Hematopoietic multipotent progenitor cell treated with erythropoietin and hydrocortisone succinate and interleukin-3 and kit ligand, for 8 days (in vitro differentiated cells): ENCODE results near the gene PUM1.
"Not testable (repeated sequence)": the region's sequence is repeated elsewhere in the genome, so short reads cannot be mapped to it uniquely, and the experiment has no call there.

Experiments
- DNase-seq: peaks from one replicate; pipeline ENCODE4 v3.0.0-alpha.2; 2015

The PUM1 gene

DNA sequence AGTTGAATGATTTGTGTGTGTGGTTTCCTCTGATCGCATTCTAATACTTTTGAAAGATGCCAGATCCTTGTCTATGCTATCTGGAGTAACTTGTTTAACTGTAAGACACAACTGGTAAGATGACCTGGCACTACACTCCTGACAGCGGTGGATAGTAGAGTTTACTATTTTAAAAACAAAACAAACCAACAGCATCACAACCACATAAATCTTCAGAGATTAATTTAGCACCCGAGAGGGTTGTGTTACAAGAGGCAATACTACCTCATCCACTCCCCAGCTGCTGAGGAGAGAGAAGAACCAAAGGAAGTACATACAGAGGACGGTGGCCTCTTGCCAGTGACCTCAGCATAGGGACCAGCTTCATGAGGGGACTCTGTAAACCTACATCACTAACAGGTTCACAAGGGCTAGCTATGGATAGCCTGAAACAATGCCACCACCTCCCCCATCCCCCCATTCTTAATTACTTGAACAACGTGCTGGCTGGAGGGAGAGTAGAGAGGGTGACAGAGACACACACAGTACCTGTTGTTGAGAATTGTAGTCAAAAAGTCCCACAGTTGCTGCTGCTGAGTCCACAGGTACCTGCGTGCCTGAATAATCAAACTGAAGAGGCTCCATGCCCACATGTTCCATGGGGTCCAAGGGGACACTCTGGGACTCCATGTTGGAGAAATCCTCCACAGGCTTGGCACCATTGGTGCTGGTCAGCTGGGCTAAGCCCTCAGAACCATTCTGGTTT lies 73.5 kb downstream of the PUM1 start:
- no peak for DNase-seq

DNA sequence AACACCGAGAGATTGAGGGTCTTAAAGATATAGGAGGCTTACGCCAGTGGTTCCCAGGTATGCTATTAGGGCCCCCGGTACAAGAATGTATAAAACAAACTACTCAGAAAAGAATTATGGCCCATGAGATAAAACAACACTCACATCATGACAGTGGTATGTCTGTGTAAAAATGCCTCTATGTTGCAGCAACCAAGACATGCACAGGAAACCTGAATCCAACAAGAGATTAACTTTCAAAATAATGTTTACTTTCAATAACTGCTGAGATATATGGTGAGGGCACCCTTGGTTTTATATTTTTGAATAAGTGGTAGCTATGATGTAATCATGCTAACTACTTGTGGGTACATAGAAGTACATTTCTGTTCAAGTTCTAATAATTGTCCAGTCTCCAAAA lies 74.9 kb downstream of the PUM1 start:
- no peak for DNase-seq

DNA sequence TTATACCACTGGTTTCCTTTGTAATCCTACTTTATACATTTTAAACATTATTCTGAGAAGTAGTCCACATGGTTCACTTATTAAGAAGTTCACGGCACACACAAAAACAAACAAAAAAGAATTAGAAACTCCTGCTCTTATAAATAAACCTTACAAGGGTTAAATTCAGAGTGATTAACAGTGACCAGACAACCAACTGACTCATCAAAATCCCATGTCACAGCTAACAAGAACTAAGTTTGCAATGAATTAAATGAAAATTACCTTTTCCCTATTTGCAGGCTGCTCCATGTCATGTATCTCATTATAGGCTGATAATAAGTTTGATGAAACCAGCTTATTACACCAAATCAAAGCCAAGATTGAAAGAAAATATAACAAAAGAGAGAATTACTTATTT lies 77.5 kb downstream of the PUM1 start:
- DNase-seq: no peak

DNA sequence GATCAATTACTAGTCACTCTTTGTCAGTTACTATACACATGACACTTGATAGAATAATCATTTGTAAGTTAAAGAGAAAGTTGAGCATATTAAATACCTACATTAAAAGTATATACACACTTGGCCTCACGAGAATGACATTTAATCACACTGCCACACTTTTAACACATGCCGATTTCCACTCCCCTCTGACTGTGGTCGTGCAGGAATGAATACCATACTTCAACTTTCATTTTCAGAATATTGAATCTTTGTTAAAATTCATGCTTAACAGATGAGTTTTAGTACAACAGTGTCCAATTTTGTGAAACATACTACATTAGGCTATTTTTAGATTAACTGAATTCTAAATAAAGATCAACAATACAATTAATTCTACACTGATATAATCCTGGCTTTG lies 78.8 kb downstream of the PUM1 start:
- no peak for DNase-seq

DNA sequence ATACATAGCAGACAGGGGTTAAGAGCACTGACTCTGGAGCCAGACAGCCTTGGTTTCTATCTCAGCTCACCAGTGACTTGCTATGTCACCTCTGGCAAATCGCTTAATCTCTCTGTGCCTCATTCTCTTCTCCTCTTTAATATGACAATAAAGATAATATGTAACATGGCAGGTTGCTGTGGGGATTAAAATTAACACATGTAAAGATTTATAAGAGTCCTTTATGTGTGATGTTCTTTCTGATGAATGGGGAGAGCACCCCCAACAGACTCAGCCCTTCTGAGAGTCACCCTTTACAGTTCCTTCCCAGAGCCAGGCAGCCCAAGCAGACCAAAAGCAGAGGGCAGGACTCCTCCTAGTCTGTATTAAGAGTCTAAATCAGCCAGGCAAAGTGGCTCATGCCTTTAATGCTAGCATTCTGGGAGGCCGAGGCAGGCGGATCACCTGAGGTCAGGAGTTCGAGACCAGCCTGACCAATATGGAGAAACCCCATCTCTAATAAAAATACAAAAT lies 80.5 kb downstream of the PUM1 start:
- DNase-seq: peak; percentile 24

DNA sequence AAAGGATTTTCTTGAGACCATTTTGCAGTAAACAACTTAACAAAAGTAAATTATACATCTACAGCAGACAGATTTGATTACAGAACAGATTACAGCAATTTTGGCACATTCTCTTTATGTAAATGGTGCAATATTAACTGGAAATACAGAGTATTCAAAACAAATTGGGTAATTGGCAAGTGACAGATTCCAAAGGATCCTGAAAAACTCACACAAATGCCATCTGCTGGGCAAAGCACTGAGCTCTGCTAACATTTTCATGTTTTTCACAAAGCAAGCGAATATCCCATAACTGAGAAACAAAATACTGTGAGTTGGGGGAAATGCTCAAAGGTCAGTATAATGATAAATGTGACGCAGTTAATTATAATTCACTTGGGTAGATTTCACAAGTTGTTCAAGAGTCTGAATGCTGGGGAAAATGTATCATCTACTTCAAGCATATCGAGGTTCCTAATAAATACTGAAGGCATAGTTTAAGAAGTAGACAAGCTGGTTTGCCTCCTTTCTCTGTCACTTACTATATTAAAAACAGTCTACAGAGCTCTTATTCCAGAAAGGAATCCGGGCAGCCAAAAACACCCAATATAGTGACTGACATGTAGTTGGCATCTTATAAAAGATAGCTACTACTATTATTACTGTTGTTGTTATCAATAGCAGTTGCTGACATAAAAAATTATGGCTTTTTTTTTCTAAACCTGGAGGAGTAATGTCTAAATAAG lies 81.2 kb downstream of the PUM1 start:
- DNase-seq: no peak

DNA sequence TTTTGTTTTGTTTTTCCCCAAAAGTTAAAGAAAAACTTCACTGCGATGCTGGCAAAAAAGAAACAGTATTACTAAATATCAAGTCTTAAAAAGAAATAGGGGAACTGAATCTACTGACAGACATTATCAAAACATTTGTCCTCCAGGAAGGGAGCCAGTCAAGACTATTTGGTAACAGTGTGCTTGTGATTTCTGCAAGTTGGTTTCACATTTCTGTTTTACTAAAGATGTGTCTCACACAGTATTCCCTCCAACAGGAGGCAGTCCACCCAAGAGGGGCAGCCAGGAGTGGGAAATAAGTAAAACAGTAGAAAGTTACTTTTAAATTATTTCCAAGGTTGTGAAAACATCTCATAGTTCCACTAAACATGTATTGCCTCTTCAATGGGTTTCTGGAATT lies 82.6 kb downstream of the PUM1 start:
- no peak for DNase-seq

DNA sequence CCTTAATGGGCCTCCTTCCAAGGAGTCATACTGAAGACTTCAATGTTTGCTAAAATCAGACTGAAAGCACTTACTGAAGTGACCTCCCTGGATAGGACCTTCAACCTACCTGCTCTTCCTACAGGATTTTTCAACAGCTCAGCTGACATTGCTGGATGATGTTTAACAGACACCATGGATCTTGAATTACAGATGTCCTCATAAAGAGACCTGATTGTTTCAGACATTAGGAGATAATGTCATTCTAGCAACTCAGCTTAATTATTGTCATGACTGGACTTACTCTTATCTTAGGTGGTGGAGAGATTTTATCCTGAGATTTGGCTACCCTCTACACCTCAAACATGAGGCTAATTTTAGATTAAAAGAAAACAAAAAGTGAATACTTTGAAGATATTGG lies 83.1 kb downstream of the PUM1 start:
- DNase-seq: no peak

DNA sequence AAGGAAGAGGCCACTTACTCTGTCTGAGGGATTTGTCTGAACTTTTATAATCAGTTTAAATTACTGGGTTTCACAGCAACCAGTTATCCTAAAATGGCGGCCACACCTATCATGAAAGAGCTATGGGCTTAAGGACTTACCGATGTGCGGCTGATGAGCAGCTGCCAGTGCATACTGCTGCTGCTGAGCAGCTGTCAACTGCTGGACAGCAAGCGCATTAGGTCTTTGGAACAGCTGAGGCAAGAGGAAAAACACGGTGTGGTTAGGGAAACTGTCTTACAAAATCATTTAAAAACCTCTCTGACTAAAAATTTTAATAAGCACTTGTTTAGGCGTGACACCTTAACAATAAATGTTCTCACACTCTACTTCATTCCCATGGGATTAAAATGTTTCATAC lies 84.3 kb downstream of the PUM1 start:
- no peak for DNase-seq

DNA sequence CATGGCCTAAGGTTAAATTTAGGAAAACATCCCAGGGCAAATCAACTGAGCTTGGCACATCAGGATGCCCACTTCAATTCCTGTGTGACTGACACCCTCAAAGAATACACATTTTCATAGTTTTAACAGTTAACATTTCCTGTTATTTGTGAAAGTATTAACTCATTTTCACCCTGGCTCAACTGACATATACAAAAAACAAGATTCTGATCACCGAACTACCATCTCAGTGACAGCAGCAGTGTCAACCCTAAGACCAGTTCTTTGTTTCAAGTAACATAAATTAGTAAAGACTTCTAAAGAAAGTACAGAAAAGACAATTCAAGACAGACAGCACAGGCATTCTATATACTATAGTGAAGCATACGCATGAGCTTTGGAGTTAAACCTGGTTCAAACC lies 88.0 kb downstream of the PUM1 start:
- DNase-seq: no peak

DNA sequence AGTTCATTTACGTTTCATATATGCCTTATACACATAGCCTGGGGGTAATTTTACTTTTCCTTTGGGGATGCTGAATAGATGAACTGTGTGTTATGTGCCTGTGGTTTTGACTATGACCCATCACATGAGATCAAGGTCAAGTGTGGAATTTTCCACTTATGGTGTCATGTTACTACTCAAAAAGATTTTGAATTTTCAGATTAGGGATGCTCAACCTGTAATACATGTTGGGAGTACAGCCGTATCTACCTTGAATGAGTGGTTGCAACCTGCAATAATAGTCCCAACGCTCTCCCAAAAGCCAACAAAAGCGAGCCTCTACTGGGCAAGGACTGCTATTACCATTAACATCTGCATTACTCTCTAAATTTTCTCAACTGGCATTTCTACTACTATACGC lies 88.4 kb downstream of the PUM1 start:
- no peak for DNase-seq

DNA sequence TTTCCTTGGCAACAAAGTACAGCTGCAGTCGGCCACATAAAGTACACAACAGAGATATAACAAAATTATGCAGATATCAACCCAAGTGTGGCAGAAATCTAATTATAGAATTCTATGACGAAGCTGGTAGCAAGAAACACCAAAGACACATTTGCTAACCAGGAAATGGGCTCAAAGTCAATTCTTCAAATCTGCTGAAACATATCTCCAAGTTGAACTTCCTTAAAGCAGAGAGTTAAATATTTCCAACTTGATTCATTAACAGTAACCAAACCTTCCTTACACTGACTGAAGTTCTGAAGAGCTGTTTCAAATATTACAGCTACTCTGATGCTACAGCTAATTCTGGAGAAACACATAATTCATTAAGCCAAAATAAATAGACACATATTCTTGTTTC lies 89.4 kb downstream of the PUM1 start:
- no peak for DNase-seq

DNA sequence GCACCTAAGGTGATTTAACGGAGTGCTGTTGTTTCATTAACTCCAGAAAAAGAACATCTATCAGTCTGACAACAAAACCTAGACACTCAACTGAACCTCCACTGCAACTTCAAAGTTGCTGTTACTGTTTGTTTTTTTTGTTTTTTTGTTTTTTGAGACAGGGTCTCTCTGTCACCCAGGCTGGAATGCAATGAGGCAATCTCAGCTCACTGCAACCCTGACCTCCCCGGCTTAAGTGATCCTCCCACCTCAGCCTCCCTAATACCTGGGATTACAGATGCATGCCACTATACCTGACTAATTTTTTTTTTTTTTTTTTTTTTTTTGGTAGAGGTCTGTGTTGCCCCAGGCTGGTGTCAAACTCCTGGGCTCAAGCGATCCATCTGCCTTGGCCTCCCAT lies 90.3 kb downstream of the PUM1 start:
- no peak for DNase-seq

DNA sequence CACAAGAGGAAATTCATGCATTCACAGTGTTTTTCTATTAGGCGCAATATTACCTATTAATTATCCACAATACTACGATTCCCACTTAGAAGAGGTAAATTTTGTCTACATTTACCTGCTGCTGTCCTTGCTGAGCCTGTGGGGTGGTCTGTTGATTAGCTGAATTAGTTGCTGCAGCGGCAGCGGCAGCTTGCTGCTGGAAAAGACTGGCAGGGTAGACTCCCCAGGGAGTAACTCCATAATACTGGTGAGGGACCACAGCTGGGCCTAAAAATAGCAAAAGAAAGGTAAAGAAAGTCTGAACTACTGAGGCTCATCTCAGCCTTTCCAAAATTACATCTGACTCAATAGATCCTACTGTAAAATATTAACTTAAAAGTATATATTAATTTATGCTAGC lies 91.0 kb downstream of the PUM1 start:
- no peak for DNase-seq

DNA sequence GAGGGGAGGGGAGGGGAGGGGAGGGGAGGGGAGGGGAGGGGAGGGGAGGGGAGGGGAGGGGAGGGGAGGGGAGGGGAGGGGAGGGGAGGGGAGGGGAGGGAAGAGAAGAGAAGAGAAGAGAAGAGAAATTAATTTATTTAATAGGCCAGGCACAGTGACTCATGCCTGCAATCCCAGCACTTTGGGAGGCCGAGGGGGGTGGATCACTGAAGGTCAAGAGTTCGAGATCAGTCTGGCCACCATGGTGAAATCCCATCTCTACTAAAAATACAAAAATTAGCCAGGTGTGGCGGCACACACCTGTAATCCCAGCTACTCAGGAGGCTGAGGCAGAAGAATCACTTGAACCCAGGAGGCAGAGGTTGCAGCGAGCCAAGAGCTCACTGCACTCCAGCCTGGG lies 93.2 kb downstream of the PUM1 start:
- not testable (repeated sequence) for DNase-seq

DNA sequence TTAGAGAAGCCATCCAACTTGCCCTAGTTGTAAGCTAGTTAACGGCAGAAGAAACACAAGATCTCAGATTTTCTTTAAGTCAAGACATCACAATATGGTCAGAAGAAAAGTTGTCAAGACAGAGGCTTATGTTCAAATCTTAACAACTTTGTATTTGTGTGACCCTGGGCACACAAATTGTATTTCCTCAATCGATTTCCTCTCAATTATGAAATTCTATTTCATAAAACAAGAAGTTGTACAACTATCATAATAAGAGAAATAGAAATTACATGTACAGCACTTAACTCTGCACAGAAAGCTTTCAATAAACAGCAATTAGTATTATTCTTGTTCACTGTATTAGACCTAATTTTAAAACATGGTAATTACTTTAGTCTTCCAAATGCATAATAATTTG lies 94.0 kb downstream of the PUM1 start:
- DNase-seq: no peak

DNA sequence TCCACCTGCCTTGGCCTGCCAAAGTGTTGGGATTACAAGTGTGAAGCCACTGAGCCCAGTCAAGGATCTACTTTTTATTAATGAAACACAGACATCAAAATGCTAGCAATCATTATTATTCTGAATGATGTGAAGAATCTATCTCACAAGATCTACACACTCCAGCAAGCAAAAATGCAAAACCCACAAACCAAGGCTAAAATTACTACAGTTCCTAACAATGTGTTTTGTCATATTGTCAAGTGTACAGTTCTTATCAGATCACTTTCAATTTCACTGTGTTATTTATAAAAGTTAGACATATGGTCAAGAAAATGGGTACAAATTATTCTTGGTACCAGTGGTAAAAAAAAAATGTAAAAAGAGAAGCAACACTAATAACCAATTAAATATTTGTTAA lies 95.6 kb downstream of the PUM1 start:
- no peak for DNase-seq

DNA sequence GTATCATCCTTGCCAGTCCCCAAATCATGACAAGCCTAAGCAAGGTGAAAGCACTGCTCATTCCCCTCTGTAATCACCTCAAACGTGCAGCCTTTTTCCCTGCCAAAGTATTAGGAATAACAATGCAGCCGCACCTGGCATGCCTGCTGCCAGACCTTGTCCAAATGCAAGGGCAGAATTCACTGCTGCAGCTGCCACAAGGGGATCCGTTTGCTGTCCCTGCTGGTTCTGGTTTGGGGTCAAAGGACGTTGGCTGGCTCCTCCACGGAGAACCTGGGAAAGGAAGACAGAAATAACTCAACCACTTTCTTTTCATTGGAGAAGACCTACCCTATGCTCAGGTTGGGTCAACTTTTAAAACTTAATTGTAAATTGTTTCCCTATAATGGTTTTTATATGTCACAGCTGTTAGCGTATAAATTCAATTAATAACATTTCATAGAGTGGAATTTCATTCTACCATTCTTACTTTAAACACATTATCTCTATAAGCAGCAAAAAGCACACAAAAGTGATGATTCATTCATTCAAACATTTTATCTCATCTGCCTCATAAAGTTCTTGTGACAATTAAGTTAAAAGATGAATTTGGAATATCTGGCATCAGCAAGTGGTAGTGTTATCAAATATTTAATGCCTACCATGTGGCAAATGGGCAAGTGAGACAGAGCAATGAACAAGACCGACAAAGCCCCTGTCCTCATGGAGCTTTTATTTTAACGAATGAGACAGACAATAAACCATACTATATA lies 97.1 kb downstream of the PUM1 start:
- peak; percentile 70 for DNase-seq

DNA sequence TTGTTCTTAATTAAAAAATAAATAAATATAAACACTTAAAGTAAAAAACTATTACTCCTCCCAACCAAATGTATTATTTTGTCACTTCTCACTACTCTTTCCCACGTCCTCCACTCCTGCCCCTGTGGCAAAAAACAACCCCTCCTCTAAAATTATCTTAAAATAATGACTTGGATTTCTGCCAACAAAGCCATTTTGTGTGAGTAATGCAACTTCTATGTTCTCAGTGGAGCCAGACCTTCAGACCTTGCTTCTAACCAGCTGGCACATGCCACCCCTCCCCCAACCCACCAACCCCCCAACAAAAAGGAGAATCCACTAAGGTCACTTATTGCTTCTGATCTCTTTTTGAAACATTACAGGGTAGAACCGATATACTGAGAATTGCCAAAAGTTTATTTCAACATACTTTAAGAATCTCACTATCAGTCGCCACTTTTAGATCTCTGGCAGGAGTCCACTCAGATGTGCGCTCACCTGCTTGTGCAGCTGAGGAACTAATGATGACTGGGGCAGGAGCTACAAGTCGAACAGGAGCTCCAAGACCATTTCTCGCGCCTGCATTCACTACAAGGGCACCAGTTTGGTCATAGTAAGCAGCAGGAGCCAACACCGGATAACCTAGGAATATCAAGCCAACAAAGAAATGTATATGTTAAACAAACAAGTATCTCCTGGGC lies 98.7 kb downstream of the PUM1 start:
- peak; percentile 77 for DNase-seq

DNA sequence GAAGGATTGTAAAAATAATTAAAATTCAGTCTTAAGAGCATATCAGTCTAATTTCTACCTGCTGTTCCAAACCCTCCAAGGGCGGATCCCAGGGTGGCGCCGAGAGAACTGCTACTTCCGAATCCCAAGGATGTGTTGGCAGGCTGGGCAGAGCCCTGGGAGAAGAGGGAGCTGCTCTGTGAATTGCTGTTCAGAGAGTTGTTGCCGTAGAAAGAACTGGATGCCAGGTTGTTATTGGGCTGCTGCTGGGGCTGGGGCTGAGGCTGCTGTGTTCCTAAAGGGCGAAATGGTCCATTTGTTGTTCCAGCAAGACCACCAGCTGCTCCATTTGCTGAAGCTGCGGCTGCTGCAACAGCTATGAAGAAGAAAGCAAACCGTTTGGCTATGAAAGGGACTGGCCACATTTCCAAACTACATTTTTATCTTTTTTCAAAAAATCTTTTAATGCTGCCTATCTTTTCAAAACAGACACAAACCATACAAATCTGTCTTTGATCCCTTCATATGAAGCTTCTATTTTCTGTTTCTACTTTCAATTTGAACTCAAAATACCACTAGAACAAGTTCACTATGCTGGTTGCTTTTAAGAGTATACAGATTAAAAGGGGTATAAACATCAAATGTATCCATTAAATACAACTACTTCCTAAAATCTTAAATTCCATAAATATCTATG lies 99.5 kb downstream of the PUM1 start:
- DNase-seq: no peak

DNA sequence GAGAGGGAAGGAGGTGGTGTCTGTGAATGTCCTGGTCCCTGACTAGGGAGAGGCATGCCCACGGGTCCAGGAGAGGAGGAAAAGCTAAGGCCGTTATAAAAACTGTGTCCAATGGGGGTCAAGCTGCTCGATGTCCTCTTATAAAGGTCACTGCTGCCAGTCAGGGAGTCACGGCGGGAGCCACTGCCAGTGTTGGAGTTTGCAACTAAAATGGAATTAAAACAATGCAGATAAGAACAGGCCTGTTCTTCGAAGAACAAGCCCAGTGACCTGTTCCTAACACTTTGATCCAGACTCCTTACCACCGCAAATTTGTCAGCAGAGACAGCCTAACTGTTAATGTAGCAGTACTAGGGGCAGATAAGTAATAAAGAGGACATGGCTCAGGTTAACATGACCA lies 100.8 kb downstream of the PUM1 start:
- DNase-seq: no peak

DNA sequence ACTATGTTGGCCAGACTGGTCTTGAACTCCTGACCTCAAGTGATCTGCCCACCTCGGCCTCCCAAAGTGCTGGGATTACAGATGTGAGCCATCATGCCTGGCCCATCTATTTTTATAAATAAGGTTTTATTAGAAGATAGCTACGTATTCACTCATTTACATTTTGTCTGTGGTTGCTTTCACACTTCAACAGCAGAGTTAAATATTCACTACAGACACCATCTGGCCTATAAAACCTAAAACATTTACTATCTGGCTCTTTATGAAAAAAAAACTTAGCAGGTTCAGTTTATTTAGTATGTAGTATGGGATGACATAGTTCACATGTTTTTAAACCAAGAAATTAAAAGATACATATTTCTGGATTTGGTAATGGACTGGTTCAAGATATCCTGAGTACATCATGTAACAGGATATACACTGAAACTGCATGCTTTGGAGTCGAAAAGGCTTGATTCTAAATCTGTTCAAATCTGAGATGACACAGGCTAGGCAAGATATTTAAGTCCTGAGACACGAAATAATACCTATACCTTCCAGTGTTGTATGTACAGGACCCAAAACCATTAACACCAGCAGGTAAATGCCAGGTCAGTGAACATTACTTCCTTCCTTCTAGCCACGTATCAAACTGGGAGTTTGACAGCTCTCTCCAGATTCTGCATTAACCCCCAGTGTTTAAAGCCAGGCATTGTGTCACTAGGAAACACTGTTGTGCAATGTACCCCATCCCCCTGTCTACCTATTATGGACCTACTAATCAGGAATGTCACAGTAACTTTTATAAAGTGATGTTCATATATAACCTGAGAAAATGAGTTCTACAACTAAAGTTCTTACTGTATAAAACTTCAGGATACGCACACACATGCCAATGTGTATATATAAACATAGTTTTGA lies 102.7 kb downstream of the PUM1 start:
- no peak for DNase-seq
